Endothelial cell of umbilical vein (primary cell): Measurements from ENCODE around the gene MYCT1. TPM values are rescaled to one million over a fixed set of nuclear protein-coding genes. Genes with fewer than 3 reads are reported as not detected.

Source experiments
- BruUV-seq: library from RNA; stranded (reverse); fragments of 400-500 nt; replicated peaks from 2 replicates; lab custom pipeline; 2021; lab: Mats Ljungman, UMichigan
- CTCF ChIA-PET: fragments of 300-600, 350-600 bp; sonication (Branson Sonifier 250); formaldehyde crosslinking; loops from one replicate; lab custom pipeline; 2021; ENCODE audit warnings: antibody characterized with exemption, inconsistent platforms; lab: Charles Lee
- POLR2A ChIA-PET: fragments of 300-600, 350-600 bp; sonication (Branson Sonifier 250); formaldehyde crosslinking; loops from one replicate; lab custom pipeline; 2021; ENCODE audit warnings: antibody characterized with exemption, inconsistent platforms; lab: Charles Lee
- DNase-seq: peaks from one replicate; pipeline ENCODE4 v3.0.0-alpha.2; 2011; ENCODE audit warnings: low read depth, low spot score
- FAIRE-seq: peaks from 2 replicates; lab custom pipeline; 2011; peaks lifted over from hg19 to GRCh38; lab: Jason Lieb, UNC
- H2AFZ ChIP-seq: 2 replicates; pipeline ENCODE4 v1.6.0; 2012; ENCODE audit warnings: low read depth, low read length, control low read depth, inconsistent platforms
- H3K27ac ChIP-seq: 2 replicates; pipeline ENCODE4 v1.5.1; 2011; ENCODE audit warnings: low read depth, mild to moderate bottlenecking, control low read depth, low read length, moderate library complexity; ENCODE audit not compliant: insufficient read depth
- H3K27me3 ChIP-seq, 2 experiments: 2 replicates each; pipeline versions ENCODE4 v1.6.0 to v1.6.1; 2011; ENCODE audit warnings: low read length in 2 of 2, mixed read lengths in 1 of 2; ENCODE audit not compliant: control insufficient read depth in 2 of 2, insufficient read depth in 2 of 2
- H3K36me3 ChIP-seq, 2 experiments: 2 replicates in 1 of 2; 3 replicates in 1 of 2; pipeline ENCODE4 v1.5.1; 2011; ENCODE audit warnings: low read length in 2 of 2, mild to moderate bottlenecking in 1 of 2, moderate library complexity in 1 of 2; ENCODE audit not compliant: control insufficient read depth in 2 of 2, insufficient read depth in 2 of 2; ENCODE audit errors: extremely low read depth in 1 of 2
- H3K4me1 ChIP-seq: 3 replicates; pipeline ENCODE4 v1.5.1; 2011; ENCODE audit warnings: mild to moderate bottlenecking, low read length; ENCODE audit not compliant: control insufficient read depth, insufficient read depth; ENCODE audit errors: extremely low read depth
- H3K4me2 ChIP-seq: 2 replicates; pipeline ENCODE4 v1.6.1; 2011; ENCODE audit warnings: low read length, control low read depth, mixed read lengths; ENCODE audit not compliant: insufficient read depth
- H3K4me3 ChIP-seq, 3 experiments: fragments of 200-600 bp in 1 of 3; sonication (generic), shearing (Covaris generic) in 1 of 3; replicated peaks in 1 of 3; 2 replicates each; pipeline ENCODE4 v1.5.1; 2011 to 2016; ENCODE audit warnings: control low read depth in 3 of 3, low read length in 3 of 3, mild to moderate bottlenecking in 2 of 3, inconsistent platforms in 1 of 3, low read depth in 1 of 3, moderate library complexity in 1 of 3; ENCODE audit not compliant: insufficient read depth in 1 of 3
- H3K79me2 ChIP-seq: 2 replicates; pipeline ENCODE4 v1.6.0; 2012; ENCODE audit warnings: low read length, inconsistent platforms; ENCODE audit not compliant: control insufficient read depth, insufficient read depth
- H3K9ac ChIP-seq: replicated peaks from 2 replicates; pipeline ENCODE3; 2011; ENCODE audit warnings: low read length, control low read depth; ENCODE audit not compliant: insufficient read depth; ENCODE audit errors: extremely low read depth
- H3K9me1 ChIP-seq: replicated peaks from 3 replicates; pipeline ENCODE4 v1.6.0; 2011; ENCODE audit warnings: mild to moderate bottlenecking, low read length; ENCODE audit not compliant: control insufficient read depth, insufficient read depth; ENCODE audit errors: extremely low read depth
- H3K9me3 ChIP-seq: replicated peaks from 2 replicates; pipeline ENCODE4 v1.5.1; 2012; ENCODE audit warnings: low read length, inconsistent platforms; ENCODE audit not compliant: control insufficient read depth, insufficient read depth
- H4K20me1 ChIP-seq: replicated peaks from 2 replicates; pipeline ENCODE3; 2011; ENCODE audit warnings: mild to moderate bottlenecking, low read length; ENCODE audit not compliant: control insufficient read depth, insufficient read depth; ENCODE audit errors: extremely low read depth
- CTCF ChIP-seq, 2 donors: IDR thresholded peaks; 1 replicate in 1 of 2; 2 replicates in 1 of 2; pipeline ENCODE4 v1.5.1; 2011; ENCODE audit warnings: low read length in 2 of 2, mild to moderate bottlenecking in 2 of 2, moderate library complexity in 2 of 2, control low read depth in 1 of 2, inconsistent platforms in 1 of 2, low read depth in 1 of 2; ENCODE audit not compliant: insufficient read depth in 1 of 2; ENCODE audit errors: extremely low read depth in 1 of 2
- EZH2 ChIP-seq: IDR thresholded peaks from 2 replicates; pipeline ENCODE4 v1.6.1; 2012; ENCODE audit warnings: borderline replicate concordance, low read depth, mild to moderate bottlenecking, moderate library complexity, low read length, inconsistent platforms; ENCODE audit not compliant: severe bottlenecking
- FOS ChIP-seq: IDR thresholded peaks from 2 replicates; pipeline ENCODE4 v1.6.1; 2011; ENCODE audit warnings: mild to moderate bottlenecking, low read length, moderate library complexity, borderline replicate concordance; ENCODE audit not compliant: insufficient read depth
- GATA2 ChIP-seq: IDR thresholded peaks from 2 replicates; pipeline ENCODE4 v1.7.0; 2011; ENCODE audit warnings: low read depth, mild to moderate bottlenecking, moderate library complexity, mixed read lengths, low read length; ENCODE audit not compliant: insufficient read length, insufficient read depth
- JUN ChIP-seq: IDR thresholded peaks from 2 replicates; pipeline ENCODE4 v1.6.1; 2011; ENCODE audit warnings: borderline replicate concordance, low read depth; ENCODE audit not compliant: insufficient read length, insufficient read depth
- MAX ChIP-seq: IDR thresholded peaks from 2 replicates; pipeline ENCODE4 v1.6.1; 2011; ENCODE audit not compliant: insufficient read depth, insufficient read length
- MYC ChIP-seq: IDR thresholded peaks from one replicate; pipeline ENCODE4 v1.6.1; 2011; ENCODE audit warnings: mild to moderate bottlenecking, low read depth, low read length
- POLR2A ChIP-seq: IDR thresholded peaks from 2 replicates; pipeline ENCODE4 v1.6.1; 2012; ENCODE audit warnings: low read depth, mild to moderate bottlenecking, control low read depth, low read length
- POLR2AphosphoS5 ChIP-seq: IDR thresholded peaks from 2 replicates; pipeline ENCODE4 v1.6.1; 2012; ENCODE audit warnings: low read depth, mild to moderate bottlenecking, control low read depth, low read length, moderate library complexity; ENCODE audit not compliant: insufficient read depth
- dilution Hi-C: fragments of 300-500 bp; cut with MboI; formaldehyde crosslinking; loops from one replicate; pipeline ENCODE4 v1.15.0; 2019; ENCODE audit warnings: low sequenced_read_pairs; ENCODE audit not compliant: extremely low pct_ligation_motif_present
- intact Hi-C: fragments of 100-400 bp; cut with micrococcal nuclease; formaldehyde crosslinking; loops from one replicate; pipeline ENCODE4 v1.10.0; 2022
- polyA plus RNA-seq, 4 experiments: library from polyadenylated mRNA; depleted of rRNA in 3 of 4; stranded (reverse) in 3 of 4; unstranded in 1 of 4; fragments of >200 nt; gene quantifications; 2 replicates each; pipeline versions ENCODE4 v1.2.1 to v1.2.3, GENCODE V29; 2011 to 2012; ENCODE audit warnings: missing spikeins in 1 of 4
- total RNA-seq: library from RNA; stranded (reverse); gene quantifications from 2 replicates; pipeline ENCODE4 v1.2.3, GENCODE V29; 2021

The MYCT1 gene
- total and polyA plus RNA-seq, 2 donors (not counting 3 experiments of a cell fraction or from before 2014, with no cell fraction given): 110 to 119 TPM

- ChIA-PET CTCF (interaction anchor here (0.7 to 1.3 kb wide), 4 partner anchors 9 to 211 kb away, joined by 3 to 6 read pairs (median 4); no protein-coding TSS in a partner anchor), POLR2A (no interaction called here)
- dilution Hi-C loops (no loop called here), intact Hi-C loops (loop anchor here (5.0 kb wide), 1 partner anchor 184 kb away; no protein-coding TSS in a partner anchor)
- Histone ChIP-seq H3K27me3 (no peaks in the 10 kb centered on the region), H2AFZ (no peak overlapping the region), H3K27ac (no peak overlapping the region), H3K79me2 (no peaks in the 10 kb centered on the region), H3K4me3 (no peak overlapping the region), H3K9me3 (no peaks in the 10 kb centered on the region), H3K4me2 (no peak overlapping the region), H3K9ac (no peak overlapping the region), H3K36me3 (no peaks in the 10 kb centered on the region), H3K9me1 (no peaks in the 10 kb centered on the region), H3K4me1 (no peaks in the 10 kb centered on the region), H4K20me1 (no peaks in the 10 kb centered on the region)
- DNase-seq (no peak), FAIRE-seq (no peak)
- BruUV-seq: no TSS peak
- TF ChIP-seq CTCF (IDR thresholded peaks at IDR 0.05; ENCODE audit: extremely low read depth in 1 of 2, insufficient read depth in 1 of 2, low read depth in 1 of 2, low read length in 2 of 2) (no peak), JUN (no peak), EZH2 (no peak), POLR2A (no peak), FOS (no peak), GATA2 (no peak), MAX (no peak), MYC (no peak), POLR2AphosphoS5 (no peak)
Observed at GRCh38 chr6:152736687-152737273, 39.1 kb downstream of the MYCT1 start.
